AG10803 (cell line): Measurements from ENCODE around the gene ZNF205.

Experiments
- DNase-seq: peaks from one replicate; pipeline ENCODE4 v3.0.0; 2010; ENCODE audit warnings: low read depth
- H3K4me3 ChIP-seq: 2 replicates; pipeline ENCODE4 v1.5.1; 2011; ENCODE audit warnings: mild to moderate bottlenecking, low read length, control low read depth
- CTCF ChIP-seq: conservative IDR thresholded peaks from 2 replicates; pipeline ENCODE4 v1.5.1; 2011; ENCODE audit warnings: mild to moderate bottlenecking, low read length, control low read depth, inconsistent platforms

Gene ZNF205

GRCh38 chr16:3087243-3088235 is 24.8 kb upstream of the ZNF205 start:
- no peak for DNase-seq
- TF ChIP-seq CTCF: no peak; the same call in 1 of the 2 replicates
- H3K4me3 ChIP-seq: no peak overlapping the region

- TF ChIP-seq CTCF: no peak
- no peak overlapping the region for H3K4me3 ChIP-seq
- DNase-seq: no peak
Measured at GRCh38 chr16:3088450-3088849, 23.9 kb upstream of the ZNF205 start.

GRCh38 chr16:3088925-3089716 is 23.3 kb upstream of the ZNF205 start:
- no peak overlapping the region for H3K4me3 ChIP-seq
- TF ChIP-seq CTCF: no peak
- DNase-seq: no peak

GRCh38 chr16:3089717-3090592 is 22.4 kb upstream of the ZNF205 start:
- DNase-seq: no peak

GRCh38 chr16:3091551-3091950 is 20.8 kb upstream of the ZNF205 start:
- no peak for DNase-seq
- no peak overlapping the region for H3K4me3 ChIP-seq
- no peak for TF ChIP-seq CTCF

More at GRCh38 chr16:3089717-3090592, 22.4 kb upstream of the ZNF205 start:
- TF ChIP-seq CTCF: no peak
- no peak overlapping the region for H3K4me3 ChIP-seq

- H3K4me3 ChIP-seq: no peak overlapping the region
- no peak for TF ChIP-seq CTCF
- DNase-seq: no peak
Measured at GRCh38 chr16:3092501-3092941, 19.9 kb upstream of the ZNF205 start.
